ENCODE results near the gene BRPF1. TPM values are rescaled to one million over a fixed set of nuclear protein-coding genes. Genes with fewer than 3 reads are reported as not detected.

The BRPF1 gene
- total and polyA plus RNA-seq, 2 donors (not counting 1 experiment from before 2014, with no cell fraction given): 24.4 to 36.5 TPM

DNA sequence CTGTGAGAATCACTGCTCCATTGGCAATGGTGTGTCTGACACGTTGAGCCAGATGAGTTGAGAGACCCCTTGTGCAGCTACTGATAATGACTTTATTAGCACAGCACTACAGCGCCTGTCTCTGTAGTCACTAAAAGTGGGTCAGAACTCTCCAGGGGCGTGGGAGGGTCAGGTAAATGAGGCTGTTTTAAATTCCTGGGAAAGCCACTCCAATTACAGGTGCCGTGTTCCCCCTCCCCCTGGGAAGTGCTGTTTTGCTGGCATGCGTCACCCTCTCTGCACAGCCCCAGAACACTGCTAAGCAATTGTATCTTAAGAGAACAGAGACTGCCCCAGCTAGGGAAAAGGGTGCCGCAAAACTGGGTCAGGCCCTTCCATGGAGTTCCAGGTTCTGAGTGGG lies 49.4 kb upstream of the BRPF1 start:
- Histone ChIP-seq H3K9me3 (ENCODE audit: control extremely low read depth in 1 of 3, control insufficient read depth in 2 of 3, insufficient read depth in 1 of 3, low read length in 2 of 3) (no peaks in the 10 kb centered on the region), H3K27me3 (replicated peaks in 1 of 4; ENCODE audit: control extremely low read depth in 1 of 4, control insufficient read depth in 3 of 4, insufficient read depth in 4 of 4, low read length in 3 of 4) (no peaks in the 10 kb centered on the region), H2AFZ (ENCODE audit: insufficient read depth, low read depth, low read length, poor library complexity, severe bottlenecking) (no peak overlapping the region), H3K9ac (ENCODE audit: low read length) (no peak overlapping the region), H3K4me1 (ENCODE audit: control insufficient read depth in 2 of 2, insufficient read depth in 2 of 2, low read length in 2 of 2) (no peaks in the 10 kb centered on the region), H3K36me3 (replicated peaks in 1 of 2; ENCODE audit: control extremely low read depth in 1 of 2, control insufficient read depth in 1 of 2, extremely low read depth in 1 of 2, insufficient read depth in 2 of 2, low read length in 1 of 2) (peaks cover 7 to 97% of the 10 kb centered on the region in 2 experiments), H3K4me2 (replicated peaks; ENCODE audit: low read depth, low read length, poor library complexity, severe bottlenecking) (no peak overlapping the region), H3K79me2 (ENCODE audit: control insufficient read depth, insufficient read depth, low read length) (peaks cover 6% of the 10 kb centered on the region), H3K4me3 (ENCODE audit: control extremely low read depth in 1 of 5, extremely low read depth in 1 of 5, insufficient read depth in 1 of 5, low read depth in 2 of 5, low read length in 4 of 5) (no peak overlapping the region), H4K20me1 (ENCODE audit: control insufficient read depth, insufficient read depth, low read length, poor library complexity, severe bottlenecking) (peaks cover 99% of the 10 kb centered on the region), H3K27ac (ENCODE audit: low read length in 2 of 2) (no peak overlapping the region)
- DNase-seq (no peak), ATAC-seq (ENCODE audit: low read depth) (no peak)
- H3K4me1 Mint-ChIP-seq: no peaks in the 10 kb centered on the region
- TF ChIP-seq CTCF (IDR thresholded peaks at IDR 0.05) (no peak), EZH2 (IDR thresholded peaks at IDR 0.05; ENCODE audit: borderline replicate concordance, insufficient read depth, low read depth, low read length, poor library complexity, severe bottlenecking) (no peak)
- ChIA-PET POLR2A (no interaction called here), CTCF (no interaction called here)
- no peak overlapping the region for H3K27ac Mint-ChIP-seq
- no peaks in the 10 kb centered on the region for H3K27me3 Mint-ChIP-seq
- intact Hi-C loops (cut with micrococcal nuclease): no loop called here
- 100% methylated on average over 2 of the region's 6 CpGs for WGBS (ENCODE audit: insufficient coverage)
- no peak overlapping the region for H3K4me3 Mint-ChIP-seq
- no peaks in the 10 kb centered on the region for H3K9me3 Mint-ChIP-seq (ENCODE audit: insufficient read depth)

GRCh38 chr3:9683426-9683825 lies 48.1 kb upstream of the BRPF1 start:
- Histone ChIP-seq H3K4me2 (replicated peaks; ENCODE audit: low read depth, low read length, poor library complexity, severe bottlenecking) (no peak overlapping the region), H2AFZ (ENCODE audit: insufficient read depth, low read depth, low read length, poor library complexity, severe bottlenecking) (no peak overlapping the region), H3K79me2 (ENCODE audit: control insufficient read depth, insufficient read depth, low read length) (peaks cover 6% of the 10 kb centered on the region), H3K4me1 (ENCODE audit: control insufficient read depth in 2 of 2, insufficient read depth in 2 of 2, low read length in 2 of 2) (no peaks in the 10 kb centered on the region), H3K27me3 (replicated peaks in 1 of 4; ENCODE audit: control extremely low read depth in 1 of 4, control insufficient read depth in 3 of 4, insufficient read depth in 4 of 4, low read length in 3 of 4) (no peaks in the 10 kb centered on the region), H3K36me3 (replicated peaks in 1 of 2; ENCODE audit: control extremely low read depth in 1 of 2, control insufficient read depth in 1 of 2, extremely low read depth in 1 of 2, insufficient read depth in 2 of 2, low read length in 1 of 2) (peaks cover 7 to 97% of the 10 kb centered on the region in 2 experiments), H3K4me3 (ENCODE audit: control extremely low read depth in 1 of 5, extremely low read depth in 1 of 5, insufficient read depth in 1 of 5, low read depth in 2 of 5, low read length in 4 of 5) (no peak overlapping the region), H3K9me3 (ENCODE audit: control extremely low read depth in 1 of 3, control insufficient read depth in 2 of 3, insufficient read depth in 1 of 3, low read length in 2 of 3) (no peaks in the 10 kb centered on the region), H4K20me1 (ENCODE audit: control insufficient read depth, insufficient read depth, low read length, poor library complexity, severe bottlenecking) (peaks cover 98% of the 10 kb centered on the region), H3K27ac (ENCODE audit: low read length in 2 of 2) (no peak overlapping the region), H3K9ac (ENCODE audit: low read length) (no peak overlapping the region)
- TF ChIP-seq EZH2 (IDR thresholded peaks at IDR 0.05; ENCODE audit: borderline replicate concordance, insufficient read depth, low read depth, low read length, poor library complexity, severe bottlenecking): no peak
- no peak for TF ChIP-seq CTCF (IDR thresholded peaks at IDR 0.05)
- Mint-ChIP-seq H3K4me3 (no peak overlapping the region), H3K9me3 (ENCODE audit: insufficient read depth) (no peaks in the 10 kb centered on the region), H3K4me1 (no peaks in the 10 kb centered on the region), H3K27me3 (no peaks in the 10 kb centered on the region), H3K27ac (no peak overlapping the region)
- ChIA-PET CTCF (no interaction called here), POLR2A (no interaction called here)
- WGBS (ENCODE audit: insufficient coverage): 93% methylated on average over 2 of the region's 3 CpGs
- ATAC-seq (ENCODE audit: low read depth): no peak
- intact Hi-C loops (cut with micrococcal nuclease): no loop called here
- DNase-seq: no peak
